Mesenchymal stem cell (in vitro differentiated cells and primary cell): Measurements from ENCODE around the gene TPST2.

ENCODE experiments used
- DNase-seq: peaks from one replicate; pipeline ENCODE4 v3.0.0-alpha.2; 2013
- H2AFZ ChIP-seq: one replicate; pipeline ENCODE4 v1.6.1; 2013; ENCODE audit warnings: low read depth, mild to moderate bottlenecking, control low read depth, inconsistent platforms, low read length, moderate library complexity
- H2AK5ac ChIP-seq: 2 replicates; pipeline ENCODE4 v1.6.1; 2013; ENCODE audit warnings: low read length, moderate library complexity, mild to moderate bottlenecking, inconsistent platforms; ENCODE audit not compliant: severe bottlenecking
- H2BK120ac ChIP-seq: one replicate; pipeline ENCODE4 v1.6.1; 2013; ENCODE audit warnings: low read depth, mild to moderate bottlenecking, inconsistent platforms, low read length, moderate library complexity
- H2BK12ac ChIP-seq, 2 experiments: one replicate each; pipeline ENCODE4 v1.6.1; 2013; ENCODE audit warnings: inconsistent platforms in 2 of 2, low read length in 2 of 2, mild to moderate bottlenecking in 2 of 2, moderate library complexity in 2 of 2, control low read depth in 1 of 2
- H2BK15ac ChIP-seq: one replicate; pipeline ENCODE4 v1.6.1; 2013; ENCODE audit warnings: mild to moderate bottlenecking, low read depth, inconsistent platforms; ENCODE audit not compliant: poor library complexity, severe bottlenecking
- H2BK5ac ChIP-seq: 2 replicates; pipeline ENCODE4 v1.6.1; 2013; ENCODE audit warnings: low read depth, mild to moderate bottlenecking, low read length, control low read depth, inconsistent platforms; ENCODE audit not compliant: poor library complexity, severe bottlenecking
- H3K14ac ChIP-seq, 2 experiments: one replicate each; pipeline ENCODE4 v1.6.1; 2013; ENCODE audit warnings: inconsistent platforms in 2 of 2, low read length in 2 of 2, control low read depth in 1 of 2, mild to moderate bottlenecking in 1 of 2, moderate library complexity in 1 of 2
- H3K18ac ChIP-seq, 2 experiments: one replicate each; pipeline ENCODE4 v1.6.1; 2013; ENCODE audit warnings: inconsistent platforms in 2 of 2, low read length in 2 of 2, control low read depth in 1 of 2, low read depth in 1 of 2, mild to moderate bottlenecking in 1 of 2
- H3K23ac ChIP-seq, 2 experiments: one replicate each; pipeline ENCODE4 v1.6.1; 2013; ENCODE audit warnings: inconsistent platforms in 2 of 2, low read length in 2 of 2, mild to moderate bottlenecking in 2 of 2, moderate library complexity in 2 of 2, control low read depth in 1 of 2
- H3K27ac ChIP-seq: 2 replicates; pipeline ENCODE4 v1.5.1; 2013; ENCODE audit warnings: mild to moderate bottlenecking, moderate library complexity, low read length, control low read depth, inconsistent platforms; ENCODE audit not compliant: poor library complexity, severe bottlenecking
- H3K27me3 ChIP-seq, 2 experiments: 2 replicates each; pipeline versions ENCODE4 v1.6.1 to v1.7.0; 2013; ENCODE audit warnings: low read length in 2 of 2, mild to moderate bottlenecking in 2 of 2, moderate library complexity in 2 of 2, control low read depth in 1 of 2, inconsistent platforms in 1 of 2; ENCODE audit not compliant: control insufficient read depth in 1 of 2, insufficient read depth in 1 of 2
- H3K36me3 ChIP-seq, 2 experiments: 2 replicates each; pipeline versions ENCODE4 v1.6.1 to v1.7.0; 2013; ENCODE audit warnings: low read length in 2 of 2, control low read depth in 1 of 2, inconsistent platforms in 1 of 2, low read depth in 1 of 2, mild to moderate bottlenecking in 1 of 2; ENCODE audit not compliant: insufficient read depth in 2 of 2, control insufficient read depth in 1 of 2
- H3K4ac ChIP-seq, 2 experiments: one replicate each; pipeline ENCODE4 v1.6.1; 2013; ENCODE audit warnings: inconsistent platforms in 2 of 2, low read length in 2 of 2, mild to moderate bottlenecking in 2 of 2, moderate library complexity in 2 of 2, control low read depth in 1 of 2, low read depth in 1 of 2
- H3K4me1 ChIP-seq: 2 replicates; pipeline ENCODE4 v1.6.1; 2013; ENCODE audit warnings: low read depth, low read length, control low read depth; ENCODE audit not compliant: control insufficient read depth, insufficient read depth
- H3K4me2 ChIP-seq: 2 replicates; pipeline ENCODE4 v1.6.1; 2013; ENCODE audit warnings: low read length, mild to moderate bottlenecking, inconsistent platforms; ENCODE audit not compliant: poor library complexity, severe bottlenecking
- H3K4me3 ChIP-seq, 2 experiments: 2 replicates each; pipeline versions ENCODE4 v1.5.1 to v1.7.0; 2013; ENCODE audit warnings: low read length in 2 of 2, mild to moderate bottlenecking in 2 of 2, control low read depth in 1 of 2, low read depth in 1 of 2; ENCODE audit not compliant: insufficient read depth in 1 of 2
- H3K79me1 ChIP-seq: replicated peaks from 2 replicates; pipeline ENCODE4 v1.6.1; 2013; ENCODE audit warnings: mild to moderate bottlenecking, control low read depth, low read length, inconsistent platforms; ENCODE audit not compliant: poor library complexity, severe bottlenecking
- H3K9ac ChIP-seq: 2 replicates; pipeline ENCODE4 v1.7.0; 2013; ENCODE audit warnings: mild to moderate bottlenecking, low read length, moderate library complexity
- H3K9me3 ChIP-seq: 2 replicates; pipeline ENCODE4 v1.7.0; 2013; ENCODE audit warnings: mild to moderate bottlenecking, low read length; ENCODE audit not compliant: control insufficient read depth
- H4K8ac ChIP-seq: one replicate; pipeline ENCODE4 v1.6.1; 2013; ENCODE audit warnings: inconsistent platforms, mild to moderate bottlenecking, low read length, moderate library complexity
- H4K91ac ChIP-seq: one replicate; pipeline ENCODE4 v1.6.1; 2013; ENCODE audit warnings: mild to moderate bottlenecking, low read length, inconsistent platforms
- WGBS: methylation state at CpG from one replicate; pipeline ENCODE4 v1.1.7; 2013; ENCODE audit warnings: mixed read lengths; 5-methylcytosine and 5-hydroxymethylcytosine counted together

TPST2 gene

DNA sequence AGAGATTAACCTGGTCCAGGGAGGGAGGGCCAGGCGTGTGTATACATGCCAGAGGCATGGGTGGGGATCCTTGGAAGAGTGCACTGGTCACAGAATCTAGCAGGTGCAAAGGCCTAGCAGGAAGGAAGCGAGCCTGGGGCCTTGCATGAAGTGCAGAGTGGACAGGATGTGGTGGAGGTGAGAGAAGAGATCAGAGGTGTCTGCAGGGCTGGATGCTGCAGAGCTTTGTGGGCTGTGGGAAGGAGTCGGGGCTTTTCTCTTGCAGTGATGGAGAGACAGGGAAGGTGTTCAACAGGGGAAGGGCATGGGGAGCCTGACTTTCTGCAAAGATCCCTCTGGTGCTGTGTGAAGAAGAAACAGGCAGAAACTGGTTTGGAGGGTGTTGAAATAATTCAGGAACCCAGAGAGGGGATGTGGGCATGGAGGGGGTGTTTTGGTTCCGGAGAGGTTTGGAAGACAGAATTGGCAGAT lies 2.5 kb upstream of the TPST2 start:
- Histone ChIP-seq H3K9ac (no peak overlapping the region), H2BK5ac (no peak overlapping the region), H3K9me3 (peaks cover 3% of the 10 kb centered on the region), H2BK12ac (no peak overlapping the region), H3K27ac (no peak overlapping the region), H3K27me3 (peaks cover 11 to 41% of the 10 kb centered on the region in 2 experiments), H2BK15ac (no peak overlapping the region), H3K14ac (no peak overlapping the region), H2BK120ac (no peak overlapping the region), H3K18ac (no peak overlapping the region), H3K4ac (no peak overlapping the region), H3K4me2 (no peak overlapping the region), H3K79me1 (peaks cover 11% of the 10 kb centered on the region), H2AK5ac (no peak overlapping the region), H4K8ac (no peak overlapping the region), H3K4me1 (peaks cover 6% of the 10 kb centered on the region), H2AFZ (no peak overlapping the region), H4K91ac (no peak overlapping the region), H3K4me3 (no peak overlapping the region), H3K36me3 (no peaks in the 10 kb centered on the region), H3K23ac (no peak overlapping the region)
- WGBS: 85% methylated on average over 4 of the region's 4 CpGs
- DNase-seq: no peak

DNA sequence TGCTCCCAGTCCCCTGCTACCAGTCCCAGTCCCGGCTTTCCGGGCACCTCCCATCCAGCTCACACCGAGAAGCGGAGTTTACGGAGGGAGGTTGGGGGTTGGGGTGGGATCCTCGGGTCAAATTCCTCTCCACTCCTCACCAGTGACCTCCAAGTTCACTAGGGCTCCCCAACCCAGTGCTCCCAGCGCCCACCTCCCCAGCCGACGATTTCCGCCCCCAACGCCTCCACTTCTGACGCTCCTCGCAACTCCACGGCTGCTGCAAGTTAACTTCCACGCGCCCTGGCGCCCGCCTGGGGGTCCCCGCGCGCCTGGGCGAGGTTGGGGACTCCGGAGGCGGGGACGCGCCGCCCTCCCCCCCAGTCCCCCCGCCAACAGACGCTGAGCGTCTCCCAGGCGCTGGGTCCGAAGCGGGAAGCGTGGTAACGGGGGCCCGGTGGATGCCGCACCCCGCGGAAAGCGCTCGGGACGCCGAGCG lies 526 bp downstream of the TPST2 start:
- peaks cover 3% of the 10 kb centered on the region for H3K9me3 ChIP-seq
- DNase-seq: peak; percentile 37
- no peak overlapping the region for H2AK5ac ChIP-seq
- peak overlapping the region; percentile 12 for H4K8ac ChIP-seq
- H4K91ac ChIP-seq: peak overlapping the region; percentile 32
- peak overlapping the region; percentile 62 for H2AFZ ChIP-seq
- peaks cover 4 to 21% of the 10 kb centered on the region in 2 experiments for H3K27me3 ChIP-seq
- no peak overlapping the region for H2BK15ac ChIP-seq
- H2BK5ac ChIP-seq: no peak overlapping the region
- peaks cover 11% of the 10 kb centered on the region for H3K79me1 ChIP-seq
- H3K27ac ChIP-seq: no peak overlapping the region
- peak overlapping the region; percentile 99 for H3K4me2 ChIP-seq
- H2BK12ac ChIP-seq: no peak overlapping the region
- peak overlapping the region; percentile 73 to 98 for H3K18ac ChIP-seq
- H3K36me3 ChIP-seq: no peaks in the 10 kb centered on the region
- peaks cover 12% of the 10 kb centered on the region for H3K4me1 ChIP-seq
- H3K4ac ChIP-seq: peak overlapping the region in 1 of 2 experiments; percentile 17
- peak overlapping the region; percentile 84 to 86 for H3K4me3 ChIP-seq
- no peak overlapping the region for H3K14ac ChIP-seq
- peak overlapping the region in 1 of 2 experiments; percentile 40 for H3K23ac ChIP-seq
- peak overlapping the region; percentile 83 for H3K9ac ChIP-seq
- WGBS: 2% methylated on average over 27 of the region's 44 CpGs
- peak overlapping the region; percentile 81 for H2BK120ac ChIP-seq

DNA sequence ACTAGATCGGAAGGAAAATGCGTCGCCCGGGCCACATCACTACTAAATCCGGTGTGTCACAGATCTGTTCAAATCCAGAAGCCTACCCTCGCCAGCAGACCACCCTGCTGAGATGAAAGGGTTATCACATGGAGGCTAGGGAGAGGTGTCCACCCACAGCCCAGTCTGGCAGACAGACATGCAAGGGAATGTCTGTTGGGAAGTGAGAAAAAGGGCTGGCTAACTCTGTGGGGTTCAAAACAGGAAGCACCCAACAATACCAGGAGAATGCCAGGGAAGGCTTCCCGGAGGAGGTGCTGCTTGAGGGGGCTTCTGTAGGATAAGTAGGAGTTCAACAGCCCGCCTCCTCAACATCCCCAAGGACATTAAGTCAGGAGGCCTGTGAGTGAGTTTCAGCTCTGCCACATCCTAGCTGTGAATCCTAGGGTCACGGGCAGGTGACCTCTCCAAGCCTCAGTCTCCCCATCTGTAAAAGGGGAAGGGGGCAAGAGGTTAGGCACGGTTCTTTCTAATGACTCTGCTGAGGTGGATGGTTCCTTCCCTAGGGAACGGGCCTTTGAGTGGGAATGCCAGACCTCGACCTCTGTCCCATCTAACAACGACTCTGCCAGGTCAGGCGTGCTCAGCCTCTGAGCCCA lies 1.1 kb downstream of the TPST2 start:
- no peak for DNase-seq
- peak overlapping the region; percentile 47 for H4K8ac ChIP-seq
- H3K9ac ChIP-seq: peak overlapping the region; percentile 83
- no peak overlapping the region for H3K27ac ChIP-seq
- H3K4me3 ChIP-seq: peak overlapping the region; percentile 84 to 86
- no peak overlapping the region for H2BK12ac ChIP-seq
- H3K4me2 ChIP-seq: peak overlapping the region; percentile 99
- H2AFZ ChIP-seq: peak overlapping the region; percentile 62
- no peak overlapping the region for H3K14ac ChIP-seq
- peak overlapping the region in 1 of 2 experiments; percentile 73 for H3K18ac ChIP-seq
- no peak overlapping the region for H2BK15ac ChIP-seq
- peaks cover 14% of the 10 kb centered on the region for H3K4me1 ChIP-seq
- H3K9me3 ChIP-seq: peaks cover 3% of the 10 kb centered on the region
- no peak overlapping the region for H4K91ac ChIP-seq
- peak overlapping the region; percentile 17 to 78 for H3K4ac ChIP-seq
- H3K27me3 ChIP-seq: peaks cover 4 to 15% of the 10 kb centered on the region in 2 experiments
- H2BK5ac ChIP-seq: no peak overlapping the region
- peaks cover 16% of the 10 kb centered on the region for H3K79me1 ChIP-seq
- peak overlapping the region in 1 of 2 experiments; percentile 40 for H3K23ac ChIP-seq
- H2AK5ac ChIP-seq: no peak overlapping the region
- H2BK120ac ChIP-seq: no peak overlapping the region
- 68% methylated on average over 10 of the region's 14 CpGs for WGBS
- H3K36me3 ChIP-seq: no peaks in the 10 kb centered on the region

DNA sequence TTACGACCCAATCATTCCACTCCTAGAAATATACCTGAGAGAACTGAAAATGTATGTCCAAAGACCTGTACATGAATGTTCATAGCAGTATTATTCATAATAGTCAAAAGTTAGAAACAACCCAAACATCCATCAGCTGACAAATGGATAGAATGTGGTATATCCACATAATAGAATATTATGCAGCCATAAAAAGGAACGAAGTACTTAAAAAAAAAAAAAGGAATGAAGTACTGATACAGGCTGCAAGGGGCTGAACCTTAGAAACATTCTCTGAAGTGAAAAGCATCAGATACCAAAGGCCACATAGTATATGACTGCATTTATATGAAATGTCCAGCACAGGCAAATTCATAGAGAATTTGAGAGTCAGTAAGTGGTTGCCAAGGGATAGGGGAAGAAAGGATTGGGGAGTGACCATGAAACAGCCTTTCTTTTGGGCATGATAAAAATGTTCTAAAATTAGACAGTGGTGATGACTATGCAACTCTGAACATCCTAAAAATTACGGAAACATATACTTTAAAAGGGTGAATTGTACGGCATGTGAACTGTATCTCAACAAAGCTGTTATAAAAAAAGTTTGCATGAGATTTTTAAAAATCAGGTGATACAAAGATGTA lies 1.8 kb downstream of the TPST2 start:
- H2AK5ac ChIP-seq: no peak overlapping the region
- H3K4ac ChIP-seq: no peak overlapping the region
- no peak for DNase-seq
- WGBS: 100% methylated on average over 2 of the region's 4 CpGs
- no peak overlapping the region for H2BK12ac ChIP-seq
- H2AFZ ChIP-seq: no peak overlapping the region
- H3K9me3 ChIP-seq: peaks cover 3% of the 10 kb centered on the region
- H3K14ac ChIP-seq: no peak overlapping the region
- peaks cover 14% of the 10 kb centered on the region for H3K4me1 ChIP-seq
- H3K79me1 ChIP-seq: peaks cover 18% of the 10 kb centered on the region
- H3K4me2 ChIP-seq: no peak overlapping the region
- no peaks in the 10 kb centered on the region for H3K36me3 ChIP-seq
- H3K4me3 ChIP-seq: no peak overlapping the region
- H3K23ac ChIP-seq: no peak overlapping the region
- no peak overlapping the region for H2BK15ac ChIP-seq
- H4K91ac ChIP-seq: no peak overlapping the region
- H2BK5ac ChIP-seq: no peak overlapping the region
- no peak overlapping the region for H2BK120ac ChIP-seq
- no peak overlapping the region for H3K27ac ChIP-seq
- H4K8ac ChIP-seq: no peak overlapping the region
- no peak overlapping the region for H3K18ac ChIP-seq
- no peak overlapping the region for H3K9ac ChIP-seq
- peaks cover 4 to 11% of the 10 kb centered on the region in 2 experiments for H3K27me3 ChIP-seq
